Measurements from ENCODE around the gene RBM19.

Gene RBM19

GRCh38 chr12:113931517-113931916 is 34.6 kb downstream of the RBM19 start:
- DNase-seq (ENCODE audit: low spot score), result no peak

- DNase-seq (ENCODE audit: low spot score), result no peak
Observed at GRCh38 chr12:113930249-113930648, 35.9 kb downstream of the RBM19 start.

- no peak for DNase-seq (ENCODE audit: low spot score)
Observed at GRCh38 chr12:113929312-113929989, 36.7 kb downstream of the RBM19 start.

- no peak for DNase-seq (ENCODE audit: low spot score)
Observed at GRCh38 chr12:113926788-113927187, 39.3 kb downstream of the RBM19 start.

- no peak for DNase-seq (ENCODE audit: low spot score)
Observed at GRCh38 chr12:113924341-113924740, 41.8 kb downstream of the RBM19 start.

- no peak for DNase-seq (ENCODE audit: low spot score)
Observed at GRCh38 chr12:113923251-113923650, 42.9 kb downstream of the RBM19 start.

- no peak for DNase-seq (ENCODE audit: low spot score)
Observed at GRCh38 chr12:113921430-113921829, 44.7 kb downstream of the RBM19 start.

- DNase-seq (ENCODE audit: low spot score), result no peak
Observed at GRCh38 chr12:113919791-113920190, 46.3 kb downstream of the RBM19 start.

- no peak for DNase-seq (ENCODE audit: low spot score)
Observed at GRCh38 chr12:113918306-113918705, 47.8 kb downstream of the RBM19 start.

- no peak for DNase-seq (ENCODE audit: low spot score)
Observed at GRCh38 chr12:113917393-113917792, 48.7 kb downstream of the RBM19 start.

GRCh38 chr12:113914806-113915205 is 51.3 kb downstream of the RBM19 start:
- no peak for DNase-seq (ENCODE audit: low spot score)

GRCh38 chr12:113914176-113914575 is 51.9 kb downstream of the RBM19 start:
- no peak for DNase-seq (ENCODE audit: low spot score)

- DNase-seq (ENCODE audit: low spot score), result peak; percentile 71
Observed at GRCh38 chr12:113912760-113913329, 53.3 kb downstream of the RBM19 start.

GRCh38 chr12:113911971-113912759 is 54.0 kb downstream of the RBM19 start:
- no peak for DNase-seq (ENCODE audit: low spot score)

GRCh38 chr12:113910751-113911272 is 55.3 kb downstream of the RBM19 start:
- no peak for DNase-seq (ENCODE audit: low spot score)

GRCh38 chr12:113909776-113910420 is 56.2 kb downstream of the RBM19 start:
- no peak for DNase-seq (ENCODE audit: low spot score)

GRCh38 chr12:113908584-113909100 is 57.5 kb downstream of the RBM19 start:
- no peak for DNase-seq (ENCODE audit: low spot score)

- DNase-seq (ENCODE audit: low spot score), result no peak
Observed at GRCh38 chr12:113907446-113908180, 58.5 kb downstream of the RBM19 start.

GRCh38 chr12:113906411-113907200 is 59.5 kb downstream of the RBM19 start:
- DNase-seq (ENCODE audit: low spot score), result no peak

GRCh38 chr12:113905829-113906228 is 60.3 kb downstream of the RBM19 start:
- no peak for DNase-seq (ENCODE audit: low spot score)
